Measurements from ENCODE around the gene POLR2F. TPM values are rescaled to one million over a fixed set of nuclear protein-coding genes. Genes with fewer than 3 reads are reported as not detected.
A peak's percentile ranks its signal among the peaks of the same experiment; 100 is the strongest.
"Not testable (repeated sequence)": the region's sequence is repeated elsewhere in the genome, so short reads cannot be mapped to it uniquely, and the experiment has no call there.

POLR2F gene
- total RNA-seq, 1 donor from 2014 or later = 23.5 TPM

GRCh38 chr22:37952629-37953028, 870 bp upstream of the POLR2F start:
- H3K27ac ChIP-seq (ENCODE audit: low read depth, low read length); H3K9me3 ChIP-seq (ENCODE audit: control insufficient read depth in 3 of 3, low read length in 3 of 3); H3K27me3 ChIP-seq (ENCODE audit: control insufficient read depth in 3 of 3, insufficient read depth in 3 of 3, low read length in 3 of 3): not testable (repeated sequence)
- peak overlapping the region; percentile 96 to 99 (median 97) for H3K9ac ChIP-seq (ENCODE audit: low read depth in 1 of 3, low read length in 3 of 3)
- peaks cover 9 to 12% (median 10%) of the 10 kb centered on the region in 3 donors for H3K36me3 ChIP-seq (ENCODE audit: control insufficient read depth in 3 of 3, insufficient read depth in 3 of 3, low read length in 3 of 3)
- H3K4me1 ChIP-seq (ENCODE audit: control insufficient read depth in 3 of 3, insufficient read depth in 3 of 3, low read length in 3 of 3) = peaks cover 23 to 29% (median 27%) of the 10 kb centered on the region in 3 donors
- peak overlapping the region; percentile 98 to 100 (median 98) for H3K4me3 ChIP-seq (ENCODE audit: low read length in 3 of 3)

DNA sequence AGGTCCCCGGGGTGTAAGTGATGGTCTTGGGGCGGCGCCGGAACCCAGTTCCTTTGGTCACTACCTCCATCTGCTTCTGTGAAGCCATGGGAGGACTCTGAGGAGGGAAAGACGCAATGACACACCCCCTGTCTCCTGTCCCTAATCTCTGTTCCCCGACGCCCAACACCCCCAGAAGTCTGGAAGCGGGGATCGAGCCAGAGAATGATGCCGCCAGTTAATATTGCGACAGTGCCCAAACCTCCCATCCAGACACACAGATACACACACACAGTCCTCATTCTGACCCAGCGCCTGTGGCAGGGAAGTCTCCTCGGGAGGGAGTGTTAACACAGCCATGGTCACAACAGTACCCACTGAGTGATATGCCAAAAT, 450 bp upstream of the POLR2F start:
- peaks cover 25 to 29% (median 29%) of the 10 kb centered on the region in 3 donors for H3K4me1 ChIP-seq (ENCODE audit: control insufficient read depth in 3 of 3, insufficient read depth in 3 of 3, low read length in 3 of 3)
- no peaks in the 10 kb centered on the region for H3K9me3 ChIP-seq (ENCODE audit: control insufficient read depth in 3 of 3, low read length in 3 of 3)
- peak overlapping the region; percentile 96 to 99 (median 97) for H3K9ac ChIP-seq (ENCODE audit: low read depth in 1 of 3, low read length in 3 of 3)
- H3K4me3 ChIP-seq (ENCODE audit: low read length in 3 of 3) = peak overlapping the region; percentile 98 to 100 (median 98)
- H3K36me3 ChIP-seq (ENCODE audit: control insufficient read depth in 3 of 3, insufficient read depth in 3 of 3, low read length in 3 of 3) = peaks cover 12 to 15% (median 14%) of the 10 kb centered on the region in 3 donors
- peaks cover 0 to 5% (median 0%) of the 10 kb centered on the region in 3 donors for H3K27me3 ChIP-seq (ENCODE audit: control insufficient read depth in 3 of 3, insufficient read depth in 3 of 3, low read length in 3 of 3)
- peak overlapping the region; percentile 74 for H3K27ac ChIP-seq (ENCODE audit: low read depth, low read length)

GRCh38 chr22:37954686-37955085, 1.2 kb downstream of the POLR2F start:
- no peak overlapping the region for H3K27ac ChIP-seq (ENCODE audit: low read depth, low read length)
- peak overlapping the region; percentile 25 to 100 (median 98) for H3K4me3 ChIP-seq (ENCODE audit: low read length in 3 of 3)
- peak overlapping the region in 2 of 3 donors; percentile 13 to 96 for H3K9ac ChIP-seq (ENCODE audit: low read depth in 1 of 3, low read length in 3 of 3)
- no peaks in the 10 kb centered on the region for H3K9me3 ChIP-seq (ENCODE audit: control insufficient read depth in 3 of 3, low read length in 3 of 3)
- peaks cover 25 to 29% (median 29%) of the 10 kb centered on the region in 3 donors for H3K4me1 ChIP-seq (ENCODE audit: control insufficient read depth in 3 of 3, insufficient read depth in 3 of 3, low read length in 3 of 3)
- peaks cover 0 to 5% (median 0%) of the 10 kb centered on the region in 3 donors for H3K27me3 ChIP-seq (ENCODE audit: control insufficient read depth in 3 of 3, insufficient read depth in 3 of 3, low read length in 3 of 3)
- peaks cover 24 to 28% (median 25%) of the 10 kb centered on the region in 3 donors for H3K36me3 ChIP-seq (ENCODE audit: control insufficient read depth in 3 of 3, insufficient read depth in 3 of 3, low read length in 3 of 3)

- not testable (repeated sequence) for H3K4me3 ChIP-seq (ENCODE audit: low read length in 3 of 3); H3K9me3 ChIP-seq (ENCODE audit: control insufficient read depth in 3 of 3, low read length in 3 of 3)
Measured at GRCh38 chr22:37955825-37956397, 2.4 kb downstream of the POLR2F start.

DNA sequence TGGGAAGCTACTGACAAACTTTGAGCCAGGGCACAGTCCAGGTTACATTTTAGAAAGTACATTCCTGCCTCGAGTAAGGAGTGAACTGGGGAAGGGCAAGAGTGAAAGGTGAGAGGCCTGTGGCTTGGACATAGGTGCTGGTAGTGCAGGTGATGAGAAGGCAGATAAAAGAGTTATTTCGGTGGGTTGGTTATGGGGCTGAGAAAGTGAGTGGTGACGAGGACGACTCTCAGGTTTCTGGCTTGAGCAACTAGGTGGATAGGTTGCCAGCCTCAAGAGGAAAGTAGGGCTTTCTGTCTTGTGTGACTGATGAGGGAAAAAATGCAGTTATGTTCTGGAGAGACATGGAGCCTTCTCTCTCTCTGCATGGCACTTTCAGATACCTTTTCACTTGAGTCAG, 3.7 kb downstream of the POLR2F start:
- H3K27ac ChIP-seq (ENCODE audit: low read depth, low read length) = no peak overlapping the region

More at GRCh38 chr22:37955825-37956397, 2.4 kb downstream of the POLR2F start:
- Histone ChIP-seq H3K4me1 (ENCODE audit: control insufficient read depth in 3 of 3, insufficient read depth in 3 of 3, low read length in 3 of 3) (peaks cover 25 to 29% (median 29%) of the 10 kb centered on the region in 3 donors), H3K36me3 (ENCODE audit: control insufficient read depth in 3 of 3, insufficient read depth in 3 of 3, low read length in 3 of 3) (peaks cover 29 to 30% (median 30%) of the 10 kb centered on the region in 3 donors)
- not testable (repeated sequence) for H3K27ac ChIP-seq (ENCODE audit: low read depth, low read length); H3K9ac ChIP-seq (ENCODE audit: low read depth in 1 of 3, low read length in 3 of 3); H3K27me3 ChIP-seq (ENCODE audit: control insufficient read depth in 3 of 3, insufficient read depth in 3 of 3, low read length in 3 of 3)

DNA sequence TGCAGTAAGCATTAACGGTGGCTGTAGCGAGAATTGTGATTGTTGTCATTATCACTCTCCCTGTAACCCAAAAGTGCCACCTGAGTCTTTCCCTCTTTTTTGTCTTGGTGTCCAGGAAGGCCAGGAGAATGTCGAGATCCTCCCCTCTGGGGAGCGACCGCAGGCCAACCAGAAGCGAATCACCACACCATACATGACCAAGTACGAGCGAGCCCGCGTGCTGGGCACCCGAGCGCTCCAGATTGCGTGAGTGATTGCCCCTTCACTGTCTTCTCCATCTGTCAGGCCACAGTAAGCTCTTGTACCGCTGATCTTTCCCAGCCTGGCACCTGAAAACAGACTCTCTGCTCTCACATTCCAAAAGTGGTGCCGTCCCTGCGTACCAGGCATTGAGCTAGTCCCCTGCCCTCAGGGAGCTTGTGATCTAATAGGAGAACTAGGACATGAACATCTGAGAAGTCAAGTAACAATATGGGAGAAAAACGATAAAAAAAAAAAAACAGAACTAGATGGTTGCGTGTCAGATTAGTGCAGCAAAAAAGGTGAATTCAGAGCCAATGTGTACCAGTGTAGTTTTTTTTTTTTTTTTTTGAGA, 5.8 kb downstream of the POLR2F start:
- no peak overlapping the region for H3K4me3 ChIP-seq (ENCODE audit: low read length in 3 of 3)
- no peak overlapping the region for H3K27ac ChIP-seq (ENCODE audit: low read depth, low read length)
- no peaks in the 10 kb centered on the region for H3K9me3 ChIP-seq (ENCODE audit: control insufficient read depth in 3 of 3, low read length in 3 of 3)
- H3K4me1 ChIP-seq (ENCODE audit: control insufficient read depth in 3 of 3, insufficient read depth in 3 of 3, low read length in 3 of 3) = peaks cover 12 to 19% (median 16%) of the 10 kb centered on the region in 3 donors
- peaks cover 42 to 48% (median 46%) of the 10 kb centered on the region in 3 donors for H3K36me3 ChIP-seq (ENCODE audit: control insufficient read depth in 3 of 3, insufficient read depth in 3 of 3, low read length in 3 of 3)
- H3K27me3 ChIP-seq (ENCODE audit: control insufficient read depth in 3 of 3, insufficient read depth in 3 of 3, low read length in 3 of 3) = no peaks in the 10 kb centered on the region
- H3K9ac ChIP-seq (ENCODE audit: low read depth in 1 of 3, low read length in 3 of 3) = no peak overlapping the region

More for the DNA sequence above, 3.7 kb downstream of the POLR2F start:
- peaks cover 0 to 5% (median 0%) of the 10 kb centered on the region in 3 donors for H3K27me3 ChIP-seq (ENCODE audit: control insufficient read depth in 3 of 3, insufficient read depth in 3 of 3, low read length in 3 of 3)
- H3K36me3 ChIP-seq (ENCODE audit: control insufficient read depth in 3 of 3, insufficient read depth in 3 of 3, low read length in 3 of 3) = peaks cover 40 to 42% (median 42%) of the 10 kb centered on the region in 3 donors
- H3K9me3 ChIP-seq (ENCODE audit: control insufficient read depth in 3 of 3, low read length in 3 of 3) = no peaks in the 10 kb centered on the region
- peaks cover 25 to 29% (median 29%) of the 10 kb centered on the region in 3 donors for H3K4me1 ChIP-seq (ENCODE audit: control insufficient read depth in 3 of 3, insufficient read depth in 3 of 3, low read length in 3 of 3)
- H3K4me3 ChIP-seq (ENCODE audit: low read length in 3 of 3) = no peak overlapping the region
- peak overlapping the region in 2 of 3 donors; percentile 33 to 45 for H3K9ac ChIP-seq (ENCODE audit: low read depth in 1 of 3, low read length in 3 of 3)

DNA sequence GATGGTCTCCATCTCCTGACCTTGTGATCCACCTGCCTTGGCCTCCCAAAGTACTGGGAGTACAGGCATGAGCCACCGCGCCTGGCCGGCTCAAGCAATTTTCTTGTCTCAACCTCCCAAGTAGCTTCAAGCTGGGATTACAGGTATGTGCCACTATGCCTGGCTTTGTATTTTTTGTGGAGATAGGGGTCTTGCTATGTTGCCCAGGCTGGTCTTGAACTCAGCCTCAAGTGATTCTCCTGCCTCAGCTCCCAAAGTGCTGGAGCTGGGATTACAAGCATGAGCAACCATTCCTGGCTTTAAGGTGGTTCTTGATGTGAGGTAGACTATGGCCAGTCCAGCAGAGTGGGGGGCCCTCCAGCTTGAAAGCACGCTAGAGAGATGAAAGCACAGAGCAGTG, 7.6 kb downstream of the POLR2F start:
- H3K27ac ChIP-seq (ENCODE audit: low read depth, low read length) = no peak overlapping the region
- no peaks in the 10 kb centered on the region for H3K9me3 ChIP-seq (ENCODE audit: control insufficient read depth in 3 of 3, low read length in 3 of 3)
- H3K9ac ChIP-seq (ENCODE audit: low read depth in 1 of 3, low read length in 3 of 3) = no peak overlapping the region
- H3K4me3 ChIP-seq (ENCODE audit: low read length in 3 of 3) = no peak overlapping the region
- H3K27me3 ChIP-seq (ENCODE audit: control insufficient read depth in 3 of 3, insufficient read depth in 3 of 3, low read length in 3 of 3) = no peaks in the 10 kb centered on the region
- peaks cover 42 to 48% (median 46%) of the 10 kb centered on the region in 3 donors for H3K36me3 ChIP-seq (ENCODE audit: control insufficient read depth in 3 of 3, insufficient read depth in 3 of 3, low read length in 3 of 3)
- H3K4me1 ChIP-seq (ENCODE audit: control insufficient read depth in 3 of 3, insufficient read depth in 3 of 3, low read length in 3 of 3) = peaks cover 10 to 17% (median 12%) of the 10 kb centered on the region in 3 donors

DNA sequence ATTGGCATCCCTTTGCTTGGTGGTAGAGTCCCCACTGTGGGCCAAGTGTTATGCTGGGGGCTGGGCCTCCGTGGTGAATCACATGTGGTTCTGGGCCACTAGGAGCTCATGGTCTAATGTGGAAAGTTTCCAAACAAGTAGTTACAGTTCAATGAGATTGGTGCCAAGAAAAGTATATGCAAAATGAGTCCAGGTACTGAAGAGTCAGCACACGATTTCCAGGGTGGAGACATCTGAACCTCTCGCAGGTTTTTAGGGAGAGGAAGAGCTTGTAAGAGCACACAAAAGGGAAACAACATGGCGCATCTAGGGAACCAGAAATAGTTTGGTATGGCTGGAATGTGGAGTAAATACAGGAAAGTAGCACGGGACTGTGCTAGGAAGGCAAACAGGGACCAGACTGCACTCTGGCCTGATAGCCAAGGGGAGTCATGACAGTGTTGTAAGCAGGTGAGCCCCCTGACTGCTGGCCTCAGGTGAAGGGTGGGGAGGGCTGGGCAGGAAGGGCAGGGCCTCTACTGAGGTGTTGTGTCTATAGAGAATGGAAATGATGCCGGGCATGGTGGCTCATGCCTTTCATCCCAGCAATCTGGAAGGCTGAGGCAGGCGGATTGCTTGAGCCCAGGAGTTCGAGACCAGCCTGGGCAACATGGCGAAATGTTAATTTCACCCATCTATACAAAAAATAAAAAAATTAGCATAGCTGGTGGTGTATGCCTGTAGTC, 12.6 kb downstream of the POLR2F start:
- peaks cover 37 to 41% (median 39%) of the 10 kb centered on the region in 3 donors for H3K36me3 ChIP-seq (ENCODE audit: control insufficient read depth in 3 of 3, insufficient read depth in 3 of 3, low read length in 3 of 3)
- H3K9ac ChIP-seq (ENCODE audit: low read depth in 1 of 3, low read length in 3 of 3) = no peak overlapping the region
- H3K4me1 ChIP-seq (ENCODE audit: control insufficient read depth in 3 of 3, insufficient read depth in 3 of 3, low read length in 3 of 3) = peaks cover 0 to 6% (median 5%) of the 10 kb centered on the region in 3 donors
- H3K27me3 ChIP-seq (ENCODE audit: control insufficient read depth in 3 of 3, insufficient read depth in 3 of 3, low read length in 3 of 3) = no peaks in the 10 kb centered on the region
- no peak overlapping the region for H3K27ac ChIP-seq (ENCODE audit: low read depth, low read length)
- no peaks in the 10 kb centered on the region for H3K9me3 ChIP-seq (ENCODE audit: control insufficient read depth in 3 of 3, low read length in 3 of 3)
- H3K4me3 ChIP-seq (ENCODE audit: low read length in 3 of 3) = no peak overlapping the region

GRCh38 chr22:37967147-37967546, 13.6 kb downstream of the POLR2F start:
- H3K4me3 ChIP-seq (ENCODE audit: low read length in 3 of 3) = no peak overlapping the region
- no peak overlapping the region for H3K27ac ChIP-seq (ENCODE audit: low read depth, low read length)
- peaks cover 28 to 30% (median 30%) of the 10 kb centered on the region in 3 donors for H3K36me3 ChIP-seq (ENCODE audit: control insufficient read depth in 3 of 3, insufficient read depth in 3 of 3, low read length in 3 of 3)
- no peak overlapping the region for H3K9ac ChIP-seq (ENCODE audit: low read depth in 1 of 3, low read length in 3 of 3)
- peaks cover 0 to 6% (median 5%) of the 10 kb centered on the region in 3 donors for H3K4me1 ChIP-seq (ENCODE audit: control insufficient read depth in 3 of 3, insufficient read depth in 3 of 3, low read length in 3 of 3)
- H3K27me3 ChIP-seq (ENCODE audit: control insufficient read depth in 3 of 3, insufficient read depth in 3 of 3, low read length in 3 of 3) = no peaks in the 10 kb centered on the region
- no peaks in the 10 kb centered on the region for H3K9me3 ChIP-seq (ENCODE audit: control insufficient read depth in 3 of 3, low read length in 3 of 3)

All from skeletal muscle tissue (tissue), 4 donors.